Natural killer cell treated with Interleukin-12 subunit alpha and Interleukin-12 subunit beta and Interleukin-15 and Interleukin-18, amount 100 ng/mL, for 72 hours (primary cell): ENCODE data around the gene KLF16. TPM values are rescaled to one million over a fixed set of nuclear protein-coding genes. Genes with fewer than 3 reads are reported as not detected.

Source experiments
- ATAC-seq, 2 donors: fragments of 150-1000 bp; cut with Tn5 transposase in 1 of 2; sonication (Bioruptor Pico), chemical (Tn5 transposase) in 1 of 2; 2 replicates each; pipeline ENCODE4 v1.10.0; 2021
- DNase-seq: peaks from one replicate; pipeline ENCODE4 v3.0.0; 2022; ENCODE audit warnings: low spot score
- H3K27ac Mint-ChIP-seq, 2 donors: 1 replicate in 1 of 2; 2 replicates in 1 of 2; pipeline ENCODE4 v1.8.0; 2022; ENCODE audit warnings: mixed read lengths in 2 of 2, mild to moderate bottlenecking in 1 of 2, moderate library complexity in 1 of 2
- H3K27me3 Mint-ChIP-seq, 2 donors: 1 replicate in 1 of 2; 2 replicates in 1 of 2; pipeline ENCODE4 v1.8.0; 2022; ENCODE audit warnings: mixed read lengths in 2 of 2
- H3K36me3 Mint-ChIP-seq: one replicate; pipeline ENCODE4 v1.8.0; 2022; ENCODE audit warnings: mixed read lengths
- H3K4me1 Mint-ChIP-seq, 2 donors: 1 replicate in 1 of 2; 2 replicates in 1 of 2; pipeline ENCODE4 v1.8.0; 2022; ENCODE audit warnings: low read depth in 2 of 2, mixed read lengths in 2 of 2, mild to moderate bottlenecking in 1 of 2
- H3K4me3 Mint-ChIP-seq: one replicate; pipeline ENCODE4 v1.8.0; 2022; ENCODE audit warnings: mixed read lengths
- H3K9me3 Mint-ChIP-seq: 2 replicates; pipeline ENCODE4 v1.8.0; 2022; ENCODE audit warnings: mixed read lengths
- total RNA-seq, 2 donors: library from RNA; stranded (reverse); gene quantifications; one replicate each; pipeline ENCODE4 v1.2.3, GENCODE V29; 2022

Gene KLF16
- total RNA-seq, 2 donors from 2014 or later: 18.0 to 49.8 TPM

- no peaks in the 10 kb centered on the region for H3K9me3 Mint-ChIP-seq
- H3K36me3 Mint-ChIP-seq: no peaks in the 10 kb centered on the region
- no peaks in the 10 kb centered on the region for H3K27me3 Mint-ChIP-seq
- ATAC-seq (peak; percentile 58), DNase-seq (peak; percentile 90)
- H3K4me3 Mint-ChIP-seq: peak overlapping the region; percentile 52
- peak overlapping the region; percentile 35 to 65 for H3K27ac Mint-ChIP-seq
- H3K4me1 Mint-ChIP-seq: peaks cover 20 to 31% of the 10 kb centered on the region in 2 donors
Observed at GRCh38 chr19:1853295-1854038, 9.9 kb downstream of the KLF16 start.

- Mint-ChIP-seq H3K4me1 (peaks cover 20 to 31% of the 10 kb centered on the region in 2 donors), H3K27me3 (no peaks in the 10 kb centered on the region), H3K4me3 (no peak overlapping the region), H3K27ac (no peak overlapping the region), H3K9me3 (no peaks in the 10 kb centered on the region), H3K36me3 (no peaks in the 10 kb centered on the region)
- DNase-seq (no peak), ATAC-seq (no peak)
Observed at GRCh38 chr19:1852581-1853128, 10.7 kb downstream of the KLF16 start.

- Mint-ChIP-seq H3K4me1 (peaks cover 27 to 37% of the 10 kb centered on the region in 2 donors), H3K27me3 (no peaks in the 10 kb centered on the region), H3K4me3 (no peak overlapping the region), H3K36me3 (no peaks in the 10 kb centered on the region), H3K9me3 (no peaks in the 10 kb centered on the region), H3K27ac (no peak overlapping the region)
- ATAC-seq (no peak), DNase-seq (no peak)
Observed at GRCh38 chr19:1851654-1852580, 11.5 kb downstream of the KLF16 start.

DNA sequence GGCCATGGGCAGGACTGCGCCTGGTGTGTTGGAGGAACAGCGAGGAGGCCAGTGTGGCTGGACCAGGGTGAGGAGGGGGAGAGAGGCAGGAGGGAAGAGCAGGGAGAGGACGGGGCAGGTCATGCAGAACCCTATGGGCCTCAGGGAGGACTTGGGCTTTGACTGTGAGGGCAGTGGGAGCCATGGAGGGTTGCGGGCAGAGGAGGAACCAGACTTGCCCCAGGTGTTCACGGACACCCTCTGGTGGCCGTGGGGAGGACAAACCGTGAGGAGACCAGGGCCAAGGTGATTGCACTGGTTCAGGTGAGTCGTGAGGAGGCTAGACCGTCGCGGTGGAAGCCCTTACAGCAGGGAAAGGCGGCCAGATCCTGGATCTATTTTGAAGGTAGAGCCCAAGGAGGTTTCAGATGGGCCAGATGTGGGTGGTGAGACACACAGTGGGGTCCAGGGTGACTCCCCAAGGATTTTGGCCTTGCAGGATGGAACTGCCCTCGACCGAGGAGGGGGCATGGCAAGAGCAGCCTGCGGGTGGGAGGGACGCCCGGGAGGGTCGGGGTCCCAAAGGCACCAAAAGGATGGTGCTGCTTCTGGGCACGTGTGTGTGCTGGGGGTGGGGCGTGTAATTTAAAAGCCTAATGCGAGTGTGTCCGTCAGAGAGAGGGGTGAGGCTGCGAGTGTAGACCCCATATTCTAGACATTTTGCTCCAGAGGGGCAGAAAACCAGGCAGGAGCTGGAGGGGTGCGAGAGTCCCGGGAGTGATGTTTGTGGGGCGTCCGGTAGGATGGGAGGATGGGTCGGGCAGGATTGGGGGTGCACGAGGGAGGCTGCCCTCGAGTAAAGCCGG lies 12.3 kb downstream of the KLF16 start:
- no peaks in the 10 kb centered on the region for H3K27me3 Mint-ChIP-seq
- ATAC-seq (no peak), DNase-seq (no peak)
- H3K4me1 Mint-ChIP-seq: peaks cover 32 to 42% of the 10 kb centered on the region in 2 donors
- no peaks in the 10 kb centered on the region for H3K36me3 Mint-ChIP-seq
- H3K9me3 Mint-ChIP-seq: no peaks in the 10 kb centered on the region
- H3K4me3 Mint-ChIP-seq: peak overlapping the region; percentile 34
- H3K27ac Mint-ChIP-seq: no peak overlapping the region

- ATAC-seq: no peak
- no peaks in the 10 kb centered on the region for H3K9me3 Mint-ChIP-seq
- H3K36me3 Mint-ChIP-seq: no peaks in the 10 kb centered on the region
- peak overlapping the region in 1 of 2 donors; percentile 61 for H3K27ac Mint-ChIP-seq
- peaks cover 29 to 41% of the 10 kb centered on the region in 2 donors for H3K4me1 Mint-ChIP-seq
- no peak for DNase-seq
- no peaks in the 10 kb centered on the region for H3K27me3 Mint-ChIP-seq
- H3K4me3 Mint-ChIP-seq: peak overlapping the region; percentile 15
Observed at GRCh38 chr19:1849886-1850398, 13.4 kb downstream of the KLF16 start.

DNA sequence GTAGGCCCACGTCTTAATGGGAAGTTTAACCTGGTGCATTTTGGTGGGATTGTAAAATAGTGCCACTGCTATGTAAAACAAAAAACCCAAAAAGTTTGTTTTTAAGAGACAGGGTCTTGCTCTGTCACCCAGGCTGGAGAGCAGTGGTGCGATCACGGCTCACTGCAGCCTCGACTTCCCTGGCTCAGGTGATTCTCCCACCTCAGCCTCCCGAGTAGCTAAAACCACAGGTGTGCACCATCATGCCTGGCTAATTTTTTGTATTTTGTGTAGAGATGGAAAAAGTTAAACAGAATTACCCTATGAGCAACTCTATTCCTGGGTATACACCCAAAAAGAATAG lies 14.3 kb downstream of the KLF16 start:
- H3K4me1 Mint-ChIP-seq: peaks cover 28 to 44% of the 10 kb centered on the region in 2 donors

DNA sequence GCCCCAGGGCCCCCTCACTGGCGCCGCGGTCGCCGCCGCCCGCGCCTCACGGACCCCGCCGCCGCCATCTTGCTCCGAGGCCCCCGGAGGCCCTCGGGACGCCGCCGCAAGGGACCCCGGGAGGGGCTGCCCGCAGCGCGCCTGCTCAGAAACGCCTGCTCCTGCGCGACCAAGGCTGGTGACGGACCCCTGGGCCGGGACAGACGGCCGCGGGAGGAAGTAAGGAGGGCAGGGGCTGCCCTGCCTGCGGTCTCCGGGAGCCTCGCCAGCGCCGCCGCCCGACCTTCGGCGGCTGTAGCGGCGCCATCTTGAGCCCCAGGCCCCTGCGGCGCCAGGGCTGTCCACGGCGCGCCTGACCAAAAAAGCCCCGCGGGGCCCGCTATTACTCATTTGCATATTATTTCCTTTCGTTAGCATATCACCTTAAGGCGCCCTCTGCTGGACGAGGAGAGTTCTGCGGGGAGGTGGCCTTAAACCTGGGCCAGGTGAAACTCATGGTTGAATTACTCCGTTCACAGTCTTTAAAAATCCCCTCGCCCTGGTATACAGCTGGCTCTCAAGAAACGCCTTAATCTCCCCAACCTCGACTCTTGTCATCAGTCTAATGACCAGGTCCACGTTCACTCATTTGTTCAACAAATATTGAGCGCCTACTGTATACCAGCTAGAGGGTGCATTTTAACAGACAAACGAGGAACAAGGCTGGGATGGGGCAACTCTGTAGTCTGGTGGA lies 14.8 kb downstream of the KLF16 start, which contains the start of gene REXO1:
Gene REXO1, minus strand, starts transcription at position 85 of the 733 bp plus-strand sequence. CDS start 125 bp downstream, outside the sequence.
- Mint-ChIP-seq H3K27ac (peak within 1 kb of the TSS; percentile 92 to 95), H3K27me3 (no peaks in the 10 kb centered on the region), H3K4me3 (peak within 1 kb of the TSS; percentile 96), H3K9me3 (no peaks in the 10 kb centered on the region), H3K36me3 (no peaks in the 10 kb centered on the region), H3K4me1 (peaks cover 27 to 46% of the 10 kb centered on the region in 2 donors)
- DNase-seq (peak; percentile 95), ATAC-seq (peak; percentile 87 to 92)

More for the DNA sequence above, 14.3 kb downstream of the KLF16 start:
- ATAC-seq: no peak
- Mint-ChIP-seq H3K4me3 (peak overlapping the region; percentile 78), H3K27me3 (no peaks in the 10 kb centered on the region), H3K36me3 (no peaks in the 10 kb centered on the region), H3K27ac (peak overlapping the region; percentile 92 to 95), H3K9me3 (no peaks in the 10 kb centered on the region)
- no peak for DNase-seq

GRCh38 chr19:1847684-1848398 lies 15.5 kb downstream of the KLF16 start:
- Mint-ChIP-seq H3K27me3 (no peaks in the 10 kb centered on the region), H3K4me3 (peak overlapping the region; percentile 96), H3K4me1 (peaks cover 22 to 42% of the 10 kb centered on the region in 2 donors), H3K36me3 (no peaks in the 10 kb centered on the region), H3K9me3 (no peaks in the 10 kb centered on the region), H3K27ac (peak overlapping the region; percentile 92 to 95)
- peak; percentile 2 to 52 for ATAC-seq
- DNase-seq: no peak

- H3K36me3 Mint-ChIP-seq: no peaks in the 10 kb centered on the region
- no peak for ATAC-seq
Observed at GRCh38 chr19:1847348-1847683, 16.1 kb downstream of the KLF16 start.

GRCh38 chr19:1846517-1847204 lies 16.7 kb downstream of the KLF16 start:
- H3K4me1 Mint-ChIP-seq: peaks cover 22 to 47% of the 10 kb centered on the region in 2 donors

More at GRCh38 chr19:1847348-1847683, 16.1 kb downstream of the KLF16 start:
- Mint-ChIP-seq H3K27ac (peak overlapping the region; percentile 92 to 95), H3K4me3 (peak overlapping the region; percentile 96), H3K4me1 (peaks cover 22 to 43% of the 10 kb centered on the region in 2 donors), H3K27me3 (no peaks in the 10 kb centered on the region), H3K9me3 (no peaks in the 10 kb centered on the region)
- DNase-seq: no peak

GRCh38 chr19:1845642-1846041 lies 17.7 kb downstream of the KLF16 start:
- peak overlapping the region; percentile 96 for H3K4me3 Mint-ChIP-seq
- peaks cover 17 to 47% of the 10 kb centered on the region in 2 donors for H3K4me1 Mint-ChIP-seq
- H3K27ac Mint-ChIP-seq: peak overlapping the region; percentile 81 to 95
- H3K36me3 Mint-ChIP-seq: no peaks in the 10 kb centered on the region
- ATAC-seq: no peak
- no peak for DNase-seq
- H3K9me3 Mint-ChIP-seq: no peaks in the 10 kb centered on the region
- no peaks in the 10 kb centered on the region for H3K27me3 Mint-ChIP-seq

More at GRCh38 chr19:1846517-1847204, 16.7 kb downstream of the KLF16 start:
- Mint-ChIP-seq H3K4me3 (peak overlapping the region; percentile 96), H3K36me3 (no peaks in the 10 kb centered on the region), H3K27me3 (no peaks in the 10 kb centered on the region), H3K27ac (peak overlapping the region; percentile 92 to 95), H3K9me3 (no peaks in the 10 kb centered on the region)
- DNase-seq: no peak
- no peak for ATAC-seq
